HUES64 (cell line): ENCODE measurements around the gene PLIN5.

Source experiments
- H3K27ac ChIP-seq: 2 replicates; pipeline ENCODE4 v1.7.0; 2013; ENCODE audit warnings: low read depth, low read length, inconsistent platforms
- H3K27me3 ChIP-seq: 2 replicates; pipeline ENCODE4 v1.6.1; 2013; ENCODE audit warnings: mild to moderate bottlenecking, low read length; ENCODE audit not compliant: insufficient read depth
- H3K36me3 ChIP-seq: 2 replicates; pipeline ENCODE4 v1.6.1; 2013; ENCODE audit warnings: mild to moderate bottlenecking, low read length; ENCODE audit not compliant: insufficient read depth
- H3K4me1 ChIP-seq: 2 replicates; pipeline ENCODE4 v1.6.1; 2013; ENCODE audit warnings: mild to moderate bottlenecking, low read length, moderate library complexity; ENCODE audit not compliant: insufficient read depth
- H3K4me3 ChIP-seq: 2 replicates; pipeline ENCODE4 v1.5.1; 2013; ENCODE audit warnings: mild to moderate bottlenecking, low read length, moderate library complexity
- H3K9ac ChIP-seq: 2 replicates; pipeline ENCODE4 v1.6.1; 2013; ENCODE audit warnings: mild to moderate bottlenecking, low read depth, low read length
- H3K9me3 ChIP-seq: 2 replicates; pipeline ENCODE4 v1.6.1; 2013; ENCODE audit warnings: low read depth, low read length; ENCODE audit not compliant: insufficient read depth
- WGBS: fragments of 150-250, 120-280 bp; methylation state at CpG from one replicate; pipeline ENCODE4 v1.1.7; 2013; ENCODE audit warnings: missing lambda C conversion rate; 5-methylcytosine and 5-hydroxymethylcytosine counted together

The PLIN5 gene

DNA sequence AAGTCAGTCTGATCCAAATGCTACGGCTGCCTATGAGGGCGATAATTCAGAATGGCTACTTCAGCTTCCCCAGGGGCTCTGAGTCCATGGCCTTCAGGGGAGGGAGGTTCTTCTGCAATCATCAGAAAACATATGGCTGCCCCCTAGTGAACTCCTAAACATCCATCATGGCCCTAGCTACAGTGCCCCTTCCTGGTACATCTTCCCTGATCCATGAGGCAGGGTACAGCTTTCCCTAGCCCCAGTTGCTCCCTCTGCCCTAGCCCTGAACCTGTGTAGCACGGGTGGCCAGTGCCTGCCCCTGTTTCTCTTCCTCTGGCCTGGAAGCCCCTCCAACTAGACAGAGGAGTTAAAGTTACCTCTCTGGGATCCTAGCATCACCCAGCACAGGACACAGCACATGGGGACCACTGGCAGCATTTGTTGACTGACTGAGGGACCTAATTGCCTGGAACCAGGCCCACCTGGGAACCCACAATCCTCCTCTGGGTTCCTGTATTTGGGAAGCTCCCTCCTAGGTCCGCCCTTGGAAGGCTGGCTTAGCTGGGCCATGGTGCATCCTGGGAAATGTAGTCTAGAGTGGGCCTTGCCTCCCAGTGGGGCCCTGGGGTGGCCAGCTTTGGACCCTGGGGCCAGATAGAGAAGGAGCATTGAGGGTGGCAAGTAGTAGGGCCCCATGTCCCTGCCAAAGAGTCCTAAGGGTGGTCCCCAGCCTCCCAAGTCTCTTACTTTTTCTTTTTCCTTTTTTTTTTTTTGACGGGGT lies 42.2 kb upstream of the PLIN5 start:
- Histone ChIP-seq H3K27me3 (peaks cover 5% of the 10 kb centered on the region), H3K9ac (no peak overlapping the region), H3K4me3 (no peak overlapping the region), H3K9me3 (no peaks in the 10 kb centered on the region), H3K36me3 (no peaks in the 10 kb centered on the region), H3K27ac (no peak overlapping the region; the same call in 1 of the 2 replicates), H3K4me1 (peaks cover 16% of the 10 kb centered on the region)
- 88% methylated on average over 5 of the region's 5 CpGs for WGBS

DNA sequence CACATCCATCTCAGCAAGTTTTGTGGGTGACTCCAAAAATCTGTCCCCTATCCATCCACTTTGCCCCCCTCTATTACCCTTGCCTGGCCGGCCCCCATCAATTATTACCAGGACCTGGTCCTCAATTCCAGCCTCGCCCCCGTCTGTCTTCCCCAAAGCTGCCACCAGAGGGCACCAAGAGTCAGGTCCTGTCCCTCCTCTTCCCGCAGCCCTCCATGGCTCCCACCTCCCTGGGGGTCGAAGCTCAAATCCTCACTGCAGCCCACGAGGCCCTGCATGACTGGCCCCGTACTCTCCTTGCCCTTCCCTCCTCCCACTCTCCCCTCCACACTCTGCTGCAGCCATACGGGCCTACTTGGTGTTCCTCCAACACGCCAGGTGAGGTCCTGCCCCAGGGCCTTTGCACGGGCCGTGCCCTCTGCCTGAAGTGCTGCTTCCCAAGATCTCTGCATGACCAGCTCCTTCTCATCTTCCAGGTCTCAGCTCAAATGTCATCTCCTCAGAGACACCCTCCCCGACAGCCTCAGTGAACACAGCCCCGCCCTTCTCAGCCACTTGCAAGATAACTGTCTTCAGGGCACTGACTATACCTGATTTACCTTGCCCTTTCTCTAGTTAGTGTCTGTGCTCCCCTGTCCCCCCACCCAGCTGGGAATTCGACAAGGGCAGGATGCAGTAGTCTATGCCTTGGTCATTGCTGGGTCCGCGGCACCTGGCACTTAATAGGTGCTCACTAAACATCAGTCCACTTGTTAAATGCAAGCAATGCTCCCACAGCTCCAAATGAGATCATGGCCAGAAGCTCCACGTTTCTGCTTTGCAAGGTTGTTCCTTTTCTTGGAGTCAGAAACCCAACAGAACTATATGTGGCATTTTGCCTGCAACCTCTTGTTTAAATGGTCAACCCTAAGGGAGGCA lies 41.3 kb upstream of the PLIN5 start:
- WGBS = 68% methylated on average over 17 of the region's 17 CpGs
- Histone ChIP-seq H3K36me3 (no peaks in the 10 kb centered on the region), H3K4me3 (no peak overlapping the region), H3K27ac (peak overlapping the region; percentile 97; the same call in 1 of the 2 replicates), H3K9me3 (no peaks in the 10 kb centered on the region), H3K9ac (no peak overlapping the region; the same call in 1 of the 2 replicates), H3K27me3 (no peaks in the 10 kb centered on the region), H3K4me1 (peaks cover 12% of the 10 kb centered on the region)

DNA sequence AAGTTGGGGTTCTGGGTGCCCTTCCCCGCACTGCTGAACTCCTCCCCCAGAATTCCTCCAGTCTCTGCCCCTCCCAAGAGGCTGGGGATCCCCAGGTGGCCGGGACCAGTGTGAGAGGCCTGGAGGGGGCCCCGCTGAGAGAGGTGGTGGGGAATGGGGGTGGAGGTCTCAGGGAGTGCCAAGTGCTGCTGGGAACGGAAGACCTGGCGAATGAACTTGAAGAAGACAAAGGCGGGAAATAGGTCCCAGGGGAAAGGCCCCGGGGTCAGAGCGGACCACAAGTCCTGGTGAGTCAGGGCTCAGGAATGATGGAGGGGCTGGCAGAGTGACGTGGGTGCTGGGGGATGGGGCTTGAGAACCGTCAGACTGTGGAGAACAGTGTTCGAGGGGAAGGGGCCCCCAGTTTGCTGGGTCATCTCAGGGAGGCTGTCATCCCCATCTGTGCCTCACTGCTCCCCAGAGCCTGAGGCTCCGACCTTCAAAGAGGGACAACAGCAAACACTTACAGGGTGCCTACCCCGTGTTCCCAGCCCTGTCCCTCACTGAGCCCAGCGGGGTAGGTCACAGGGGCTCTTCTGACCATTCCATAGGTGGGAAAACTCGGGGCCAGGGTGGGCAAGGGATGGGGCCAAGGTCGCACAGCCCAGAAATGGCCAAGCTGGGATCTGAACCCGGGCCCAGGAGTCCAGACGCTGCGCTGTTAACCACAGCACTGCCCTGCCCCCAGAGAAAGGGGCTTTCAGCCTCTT lies 40.4 kb upstream of the PLIN5 start:
- Histone ChIP-seq H3K27me3 (no peaks in the 10 kb centered on the region), H3K36me3 (no peaks in the 10 kb centered on the region), H3K9me3 (no peaks in the 10 kb centered on the region), H3K4me1 (peaks cover 12% of the 10 kb centered on the region), H3K27ac (peak overlapping the region; percentile 97), H3K9ac (peak overlapping the region; percentile 66), H3K4me3 (peak overlapping the region; percentile 27)
- WGBS = 21% methylated on average over 19 of the region's 19 CpGs

DNA sequence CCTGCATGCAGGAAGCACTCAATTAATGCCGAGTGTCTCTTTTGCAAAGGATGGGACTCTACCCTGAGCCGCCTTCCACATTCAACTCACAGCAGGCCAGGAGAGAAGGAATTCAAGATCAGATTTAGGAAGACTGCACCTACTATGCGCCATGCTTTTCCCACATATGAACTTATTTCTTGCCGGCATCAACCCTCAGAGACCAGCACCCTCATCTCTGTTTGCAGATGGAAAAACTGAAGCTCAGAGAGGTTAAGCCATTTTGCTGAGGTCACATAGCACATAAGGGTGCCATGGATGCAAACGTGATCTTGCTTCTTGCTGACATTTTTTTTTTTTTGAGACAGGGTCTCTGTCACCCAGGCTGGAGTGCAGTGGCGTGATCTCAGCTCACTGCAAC lies 38.7 kb upstream of the PLIN5 start:
- Histone ChIP-seq H3K27ac (no peak overlapping the region; the same call in 1 of the 2 replicates), H3K9ac (no peak overlapping the region), H3K9me3 (no peaks in the 10 kb centered on the region), H3K4me1 (peaks cover 12% of the 10 kb centered on the region), H3K4me3 (no peak overlapping the region), H3K36me3 (no peaks in the 10 kb centered on the region), H3K27me3 (no peaks in the 10 kb centered on the region)
- 85% methylated on average over 6 of the region's 6 CpGs for WGBS

DNA sequence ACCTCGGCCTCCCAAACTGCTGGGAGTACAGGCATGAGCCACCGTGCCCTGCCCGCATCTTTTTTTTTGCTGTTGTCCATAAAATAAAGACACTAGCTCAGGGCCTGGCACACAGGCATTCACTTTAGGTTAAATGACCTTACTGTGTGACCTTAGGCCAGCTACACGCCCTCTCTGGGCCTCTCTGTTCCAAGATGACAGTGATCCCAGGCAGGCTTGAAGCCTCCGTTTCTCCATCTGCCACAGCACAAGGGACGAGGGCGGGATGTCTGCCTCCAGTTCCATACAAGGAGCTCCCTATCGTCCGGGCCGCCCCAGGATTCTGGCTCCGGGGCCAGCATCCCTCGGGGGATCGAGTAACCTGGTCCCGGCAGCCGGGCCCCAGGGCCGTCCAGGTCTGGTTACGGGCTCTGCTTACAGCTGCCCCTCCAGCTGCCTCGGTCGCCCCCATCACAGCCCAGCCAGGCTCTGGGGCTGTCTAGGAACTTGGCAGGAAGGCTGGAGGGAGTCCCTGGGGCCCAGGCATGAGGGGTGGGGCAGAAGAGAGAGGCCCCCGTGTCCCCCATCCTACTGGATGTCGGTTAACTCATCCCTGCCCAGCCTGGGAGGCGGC lies 36.4 kb upstream of the PLIN5 start:
- Histone ChIP-seq H3K9ac (no peak overlapping the region), H3K36me3 (no peaks in the 10 kb centered on the region), H3K4me3 (no peak overlapping the region), H3K27ac (no peak overlapping the region), H3K9me3 (no peaks in the 10 kb centered on the region), H3K27me3 (no peaks in the 10 kb centered on the region), H3K4me1 (peaks cover 12% of the 10 kb centered on the region)
- 88% methylated on average over 22 of the region's 22 CpGs for WGBS

DNA sequence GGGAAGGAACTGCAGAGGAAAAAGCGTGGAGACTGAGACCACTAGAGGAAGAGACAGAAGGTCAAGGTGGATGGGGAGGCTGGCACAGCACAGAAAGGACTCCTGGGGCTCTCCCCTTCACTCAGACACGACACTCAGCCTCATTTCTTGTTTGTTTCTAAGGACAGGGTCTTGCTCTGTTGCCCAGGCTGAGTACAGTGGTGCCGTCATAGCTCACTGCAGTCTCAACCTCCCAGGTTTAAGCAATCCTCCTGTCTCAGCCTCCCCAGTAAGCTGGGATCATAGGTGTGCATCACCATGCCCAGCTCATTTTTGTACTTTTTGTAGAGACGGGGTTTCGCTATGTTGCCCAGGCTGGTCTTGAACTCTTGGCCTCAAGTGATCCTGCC lies 35.9 kb upstream of the PLIN5 start:
- Histone ChIP-seq H3K27ac (no peak overlapping the region), H3K27me3 (no peaks in the 10 kb centered on the region), H3K9me3 (no peaks in the 10 kb centered on the region), H3K9ac (no peak overlapping the region), H3K36me3 (no peaks in the 10 kb centered on the region), H3K4me1 (peaks cover 12% of the 10 kb centered on the region), H3K4me3 (no peak overlapping the region)
- WGBS = 91% methylated on average over 5 of the region's 5 CpGs

DNA sequence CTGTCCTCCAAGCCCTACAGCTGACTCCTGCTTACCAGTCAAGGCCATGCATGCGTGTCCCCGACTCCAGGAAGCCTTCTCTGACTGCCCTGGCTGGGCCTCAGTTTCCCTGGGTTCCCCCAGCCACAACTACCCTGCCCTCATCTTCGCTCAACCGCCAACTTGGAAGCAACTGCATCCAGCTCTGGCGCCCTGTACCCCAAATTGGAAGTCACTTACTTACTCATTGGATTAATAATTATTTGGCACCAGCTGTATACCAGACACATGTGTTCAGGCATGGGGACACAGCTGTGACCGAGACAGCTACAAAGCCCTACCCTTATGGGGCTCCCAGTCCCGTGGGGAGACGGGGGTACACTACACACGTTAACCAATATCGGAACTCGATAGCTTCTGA lies 35.4 kb upstream of the PLIN5 start:
- H3K36me3 ChIP-seq = no peaks in the 10 kb centered on the region
- H3K27me3 ChIP-seq = no peaks in the 10 kb centered on the region
- no peaks in the 10 kb centered on the region for H3K9me3 ChIP-seq
- H3K4me1 ChIP-seq = peaks cover 7% of the 10 kb centered on the region
- no peak overlapping the region for H3K4me3 ChIP-seq
- H3K27ac ChIP-seq = no peak overlapping the region
- 94% methylated on average over 11 of the region's 11 CpGs for WGBS
- H3K9ac ChIP-seq = no peak overlapping the region

DNA sequence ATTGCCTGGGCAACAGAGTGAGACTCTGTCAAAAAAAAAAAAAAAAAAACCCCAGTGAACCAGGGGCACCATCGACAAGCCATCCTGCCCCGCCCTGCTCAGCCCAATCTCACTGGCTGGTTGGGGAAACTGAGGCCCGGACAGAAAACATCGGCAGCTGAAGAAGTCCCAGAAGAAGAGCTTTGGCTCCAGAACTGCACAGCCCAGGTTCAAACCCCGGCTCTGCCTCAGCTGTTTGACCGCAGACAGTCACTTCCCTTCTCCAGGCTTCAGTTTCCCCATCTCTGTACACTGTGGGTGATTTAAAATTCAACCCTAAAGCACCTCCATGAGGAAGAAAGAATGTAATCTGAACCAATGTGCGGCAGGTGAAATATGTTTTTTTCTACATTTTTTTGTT lies 33.9 kb upstream of the PLIN5 start:
- H3K27ac ChIP-seq = no peak overlapping the region
- H3K4me1 ChIP-seq = no peaks in the 10 kb centered on the region
- no peaks in the 10 kb centered on the region for H3K36me3 ChIP-seq
- H3K9me3 ChIP-seq = no peaks in the 10 kb centered on the region
- H3K27me3 ChIP-seq = no peaks in the 10 kb centered on the region
- H3K4me3 ChIP-seq = no peak overlapping the region
- H3K9ac ChIP-seq = no peak overlapping the region
- 94% methylated on average over 7 of the region's 7 CpGs for WGBS

DNA sequence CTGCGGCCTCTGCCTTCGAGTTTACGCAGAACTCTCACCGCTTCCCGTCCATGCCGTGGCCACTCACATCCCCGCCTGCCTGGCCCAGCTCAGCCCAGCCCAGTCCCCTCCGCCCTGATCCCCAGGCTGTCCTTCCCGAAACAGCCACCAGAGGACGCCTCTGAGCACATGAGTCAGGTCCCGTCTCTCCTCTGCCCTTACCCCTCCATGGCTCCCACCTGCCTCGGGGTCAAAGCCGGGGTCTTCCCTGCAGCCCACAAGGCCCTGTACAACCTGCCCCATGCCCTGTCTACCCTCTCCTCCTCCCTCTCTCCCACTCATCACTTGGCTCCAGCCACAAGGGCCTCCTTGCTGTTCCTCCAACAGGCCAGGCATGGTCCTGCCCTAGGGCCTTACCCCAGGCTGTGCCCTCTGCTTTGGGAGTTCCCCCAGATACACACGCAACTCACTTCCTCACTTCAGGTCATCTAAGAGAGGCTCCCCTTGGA lies 32.6 kb upstream of the PLIN5 start:
- Histone ChIP-seq H3K27ac (no peak overlapping the region), H3K9ac (no peak overlapping the region), H3K4me3 (no peak overlapping the region), H3K9me3 (no peaks in the 10 kb centered on the region), H3K4me1 (no peaks in the 10 kb centered on the region), H3K36me3 (no peaks in the 10 kb centered on the region), H3K27me3 (no peaks in the 10 kb centered on the region)
- 63% methylated on average over 14 of the region's 14 CpGs for WGBS

DNA sequence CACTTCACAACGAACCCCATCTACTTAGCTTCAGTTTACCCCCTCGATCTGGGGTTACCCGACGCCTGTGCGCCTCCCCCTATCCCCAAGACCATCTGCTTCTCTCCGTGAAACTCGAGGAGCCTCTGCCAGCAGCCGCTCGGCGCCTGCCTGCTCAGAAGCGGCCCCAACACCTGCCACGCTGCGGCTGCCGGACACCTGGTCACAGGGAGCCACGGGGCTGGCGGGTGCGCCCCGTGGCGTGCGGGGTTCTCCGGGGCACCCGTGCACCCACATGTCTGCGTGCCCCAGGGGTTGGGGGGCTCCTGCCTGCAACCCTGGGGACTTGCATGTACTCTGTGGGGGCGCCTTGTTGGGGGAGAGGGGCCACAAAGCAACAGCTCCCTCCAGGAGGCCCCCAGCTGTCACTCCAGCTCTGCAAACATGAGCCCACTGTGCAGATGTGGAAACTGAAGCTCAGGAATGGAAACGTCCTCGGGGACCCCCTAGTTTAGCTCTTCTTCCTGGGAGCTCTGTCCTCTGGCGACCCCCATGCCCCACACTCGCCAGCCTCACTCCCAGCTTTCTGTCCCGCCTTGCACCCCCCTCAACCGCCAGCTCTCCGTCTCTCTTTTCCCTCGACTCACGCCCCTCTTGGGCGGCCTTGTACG lies 31.5 kb upstream of the PLIN5 start:
- H3K4me1 ChIP-seq = no peaks in the 10 kb centered on the region
- H3K9ac ChIP-seq = no peak overlapping the region
- H3K9me3 ChIP-seq = no peaks in the 10 kb centered on the region
- 94% methylated on average over 35 of the region's 35 CpGs for WGBS
- no peak overlapping the region for H3K4me3 ChIP-seq
- H3K27ac ChIP-seq = no peak overlapping the region
- no peaks in the 10 kb centered on the region for H3K36me3 ChIP-seq
- H3K27me3 ChIP-seq = no peaks in the 10 kb centered on the region
